Cortex of kidney (tissue), 1 donor: Measurements from ENCODE around the gene CCP110.

Source experiments
- DNase-seq: peaks from one replicate; lab custom pipeline; 2025; lab: John Stamatoyannopoulos, UW

Gene CCP110

DNA sequence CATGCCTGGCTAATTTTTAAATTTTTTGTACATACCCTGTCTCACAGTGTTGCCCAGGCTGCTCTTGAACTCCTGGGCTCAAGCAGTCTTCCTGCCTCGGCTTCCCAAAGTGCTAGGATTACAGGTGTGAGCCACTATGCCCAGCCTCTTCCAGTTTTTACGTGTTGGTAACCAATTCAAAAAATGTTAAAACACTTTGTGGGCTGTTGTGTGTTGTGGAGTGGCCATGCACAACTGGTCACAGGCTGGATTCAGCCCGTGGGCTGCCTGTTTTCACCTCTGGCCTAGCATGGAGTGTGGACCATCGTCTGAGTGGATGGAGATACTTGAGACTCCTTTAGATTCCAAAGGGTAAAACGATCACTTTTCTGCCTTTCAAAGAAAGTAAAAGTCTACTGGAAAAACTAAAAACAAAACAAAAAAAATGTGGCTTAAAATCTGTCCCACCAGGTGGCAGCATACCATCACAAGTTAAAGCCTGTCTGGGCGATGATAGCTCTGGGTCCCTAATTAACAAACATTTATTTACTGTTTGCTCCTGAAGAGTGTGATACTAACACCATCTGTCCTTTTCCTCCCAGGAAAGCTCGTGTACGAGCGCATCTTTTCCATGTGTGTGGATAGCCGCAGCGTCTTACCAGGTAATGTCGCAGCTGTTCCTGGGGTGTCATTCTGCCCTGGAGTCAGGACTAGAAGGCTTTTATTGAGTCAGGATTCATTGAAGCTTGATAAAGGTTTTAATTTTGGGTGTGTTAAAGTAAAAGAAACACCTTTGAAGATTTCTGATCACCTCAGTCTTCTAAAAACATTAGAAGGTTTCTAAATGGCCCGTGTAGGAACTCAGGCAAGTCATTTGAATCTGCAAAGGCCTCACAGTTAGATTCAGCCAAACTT is 77.6 kb downstream of the CCP110 start:
- no peak for DNase-seq
